ENCODE results near the gene GOLGA6L24.
"Not testable (repeated sequence)": the region's sequence is repeated elsewhere in the genome, so short reads cannot be mapped to it uniquely, and the experiment has no call there.

GOLGA6L24 gene

GRCh38 chr15:28319725-28320124 lies 38.2 kb downstream of the GOLGA6L24 start:
- H2BK120ac ChIP-seq (ENCODE audit: low read depth, low read length); H2AFZ ChIP-seq (ENCODE audit: low read length); H3K14ac ChIP-seq (ENCODE audit: low read length); H3K18ac ChIP-seq (ENCODE audit: low read length); H3K9me3 ChIP-seq (replicated peaks in 1 of 2; ENCODE audit: control insufficient read depth in 2 of 2, insufficient read depth in 1 of 2, low read depth in 1 of 2, low read length in 2 of 2); H3K27me3 ChIP-seq (ENCODE audit: control insufficient read depth in 3 of 3, insufficient read depth in 3 of 3, low read depth in 1 of 3, low read length in 3 of 3); H3K4me3 ChIP-seq (ENCODE audit: low read length in 2 of 2); H4K91ac ChIP-seq (ENCODE audit: low read depth, low read length, poor library complexity); H2BK5ac ChIP-seq (ENCODE audit: low read length); H2BK12ac ChIP-seq (ENCODE audit: low read length); H3K27ac ChIP-seq (replicated peaks; ENCODE audit: low read length); H2AK5ac ChIP-seq (ENCODE audit: low read depth, low read length); H2BK15ac ChIP-seq (ENCODE audit: low read length); DNase-seq (ENCODE audit: low spot score); H3K79me1 ChIP-seq (ENCODE audit: low read depth, low read length); H3K9ac ChIP-seq (ENCODE audit: low read depth, low read length, poor library complexity); H3K4me1 ChIP-seq (ENCODE audit: control insufficient read depth in 2 of 2, insufficient read depth in 1 of 2, low read depth in 1 of 2, low read length in 2 of 2); H3K4ac ChIP-seq (ENCODE audit: low read length); H4K8ac ChIP-seq (ENCODE audit: low read depth, low read length); H3K4me2 ChIP-seq (ENCODE audit: insufficient read depth, low read length, poor library complexity, severe bottlenecking); H3K23ac ChIP-seq (ENCODE audit: low read depth, low read length, poor library complexity): not testable (repeated sequence)
- H3K36me3 ChIP-seq (replicated peaks in 1 of 2; ENCODE audit: control insufficient read depth in 2 of 2, insufficient read depth in 2 of 2, low read length in 2 of 2) = peaks cover 0 to 30% of the 10 kb centered on the region in 2 donors
- WGBS, 2 donors (ENCODE audit: extremely low coverage in 2 of 2, insufficient read length in 2 of 2, insufficient replicate concordance in 1 of 2) = 100% methylated on average over 1 of the region's 1 CpG; no CpG with 5 or more reads in 1 of the 2 donors

DNA sequence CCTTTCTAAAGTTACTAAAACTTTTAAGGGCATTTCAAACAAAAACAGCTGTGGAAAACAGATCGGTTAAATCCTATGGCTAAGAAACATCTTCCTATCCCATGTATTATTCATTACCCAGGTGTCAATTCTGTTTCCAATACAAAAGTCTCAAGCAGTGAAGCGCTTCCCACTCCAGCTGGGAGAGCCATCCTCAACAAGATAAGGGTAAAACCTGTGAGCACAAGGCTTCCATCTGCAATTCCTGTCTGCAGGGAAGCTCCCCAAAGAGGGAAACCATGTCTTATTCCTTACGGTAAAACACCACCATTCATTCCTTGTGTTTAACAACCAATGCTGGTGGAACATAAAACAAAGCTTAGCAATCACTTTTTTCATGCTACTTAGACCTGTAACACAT lies 39.1 kb downstream of the GOLGA6L24 start:
- no CpG with 5 or more reads among the region's 3 CpGs for WGBS, 2 donors (ENCODE audit: extremely low coverage in 2 of 2, insufficient read length in 2 of 2, insufficient replicate concordance in 1 of 2)
- not testable (repeated sequence) for H2BK15ac ChIP-seq (ENCODE audit: low read length); H2BK12ac ChIP-seq (ENCODE audit: low read length); H3K9ac ChIP-seq (ENCODE audit: low read depth, low read length, poor library complexity); H4K8ac ChIP-seq (ENCODE audit: low read depth, low read length); H3K27me3 ChIP-seq (ENCODE audit: control insufficient read depth in 3 of 3, insufficient read depth in 3 of 3, low read depth in 1 of 3, low read length in 3 of 3); H3K9me3 ChIP-seq (replicated peaks in 1 of 2; ENCODE audit: control insufficient read depth in 2 of 2, insufficient read depth in 1 of 2, low read depth in 1 of 2, low read length in 2 of 2); H3K79me1 ChIP-seq (ENCODE audit: low read depth, low read length); DNase-seq (ENCODE audit: low spot score); H3K27ac ChIP-seq (replicated peaks; ENCODE audit: low read length); H2AK5ac ChIP-seq (ENCODE audit: low read depth, low read length); H2BK5ac ChIP-seq (ENCODE audit: low read length); H3K4me3 ChIP-seq (ENCODE audit: low read length in 2 of 2); H2BK120ac ChIP-seq (ENCODE audit: low read depth, low read length); H3K14ac ChIP-seq (ENCODE audit: low read length); H4K91ac ChIP-seq (ENCODE audit: low read depth, low read length, poor library complexity); H2AFZ ChIP-seq (ENCODE audit: low read length); H3K18ac ChIP-seq (ENCODE audit: low read length); H3K4me1 ChIP-seq (ENCODE audit: control insufficient read depth in 2 of 2, insufficient read depth in 1 of 2, low read depth in 1 of 2, low read length in 2 of 2); H3K4me2 ChIP-seq (ENCODE audit: insufficient read depth, low read length, poor library complexity, severe bottlenecking); H3K23ac ChIP-seq (ENCODE audit: low read depth, low read length, poor library complexity); H3K4ac ChIP-seq (ENCODE audit: low read length)
- peaks cover under 1 to 37% of the 10 kb centered on the region in 2 donors for H3K36me3 ChIP-seq (replicated peaks in 1 of 2; ENCODE audit: control insufficient read depth in 2 of 2, insufficient read depth in 2 of 2, low read length in 2 of 2)

DNA sequence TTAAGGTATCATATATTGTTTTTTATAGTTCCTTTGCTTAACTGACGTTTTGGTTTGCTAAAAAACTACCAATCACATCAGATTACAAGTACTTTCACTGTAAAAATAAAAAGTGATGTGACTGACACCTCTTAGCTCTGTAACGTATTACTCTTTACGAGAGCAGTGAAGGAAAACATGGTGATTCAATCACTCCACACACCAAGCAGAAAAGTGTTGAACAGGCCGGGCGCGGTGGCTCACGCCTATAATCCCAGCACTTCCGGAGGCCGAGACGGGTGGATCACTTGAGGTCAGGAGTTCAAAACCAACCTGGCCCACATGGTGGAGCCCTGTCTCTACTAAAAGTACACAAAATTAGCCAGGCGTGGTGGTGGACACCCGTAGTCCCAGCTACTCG lies 39.8 kb downstream of the GOLGA6L24 start:
- not testable (repeated sequence) for H2BK15ac ChIP-seq (ENCODE audit: low read length); H2BK120ac ChIP-seq (ENCODE audit: low read depth, low read length); H3K27ac ChIP-seq (replicated peaks; ENCODE audit: low read length); H2BK12ac ChIP-seq (ENCODE audit: low read length); H3K14ac ChIP-seq (ENCODE audit: low read length); H3K4me2 ChIP-seq (ENCODE audit: insufficient read depth, low read length, poor library complexity, severe bottlenecking); H3K23ac ChIP-seq (ENCODE audit: low read depth, low read length, poor library complexity); H3K9ac ChIP-seq (ENCODE audit: low read depth, low read length, poor library complexity); H2AK5ac ChIP-seq (ENCODE audit: low read depth, low read length); H3K79me1 ChIP-seq (ENCODE audit: low read depth, low read length); DNase-seq (ENCODE audit: low spot score); H4K91ac ChIP-seq (ENCODE audit: low read depth, low read length, poor library complexity); H3K18ac ChIP-seq (ENCODE audit: low read length); H3K4me1 ChIP-seq (ENCODE audit: control insufficient read depth in 2 of 2, insufficient read depth in 1 of 2, low read depth in 1 of 2, low read length in 2 of 2); H3K9me3 ChIP-seq (replicated peaks in 1 of 2; ENCODE audit: control insufficient read depth in 2 of 2, insufficient read depth in 1 of 2, low read depth in 1 of 2, low read length in 2 of 2); H3K4ac ChIP-seq (ENCODE audit: low read length); H3K4me3 ChIP-seq (ENCODE audit: low read length in 2 of 2); H2AFZ ChIP-seq (ENCODE audit: low read length); H3K27me3 ChIP-seq (ENCODE audit: control insufficient read depth in 3 of 3, insufficient read depth in 3 of 3, low read depth in 1 of 3, low read length in 3 of 3); H2BK5ac ChIP-seq (ENCODE audit: low read length); H4K8ac ChIP-seq (ENCODE audit: low read depth, low read length)
- no CpG with 5 or more reads among the region's 13 CpGs for WGBS, 2 donors (ENCODE audit: extremely low coverage in 2 of 2, insufficient read length in 2 of 2, insufficient replicate concordance in 1 of 2)
- peaks cover 3 to 40% of the 10 kb centered on the region in 2 donors for H3K36me3 ChIP-seq (replicated peaks in 1 of 2; ENCODE audit: control insufficient read depth in 2 of 2, insufficient read depth in 2 of 2, low read length in 2 of 2)

DNA sequence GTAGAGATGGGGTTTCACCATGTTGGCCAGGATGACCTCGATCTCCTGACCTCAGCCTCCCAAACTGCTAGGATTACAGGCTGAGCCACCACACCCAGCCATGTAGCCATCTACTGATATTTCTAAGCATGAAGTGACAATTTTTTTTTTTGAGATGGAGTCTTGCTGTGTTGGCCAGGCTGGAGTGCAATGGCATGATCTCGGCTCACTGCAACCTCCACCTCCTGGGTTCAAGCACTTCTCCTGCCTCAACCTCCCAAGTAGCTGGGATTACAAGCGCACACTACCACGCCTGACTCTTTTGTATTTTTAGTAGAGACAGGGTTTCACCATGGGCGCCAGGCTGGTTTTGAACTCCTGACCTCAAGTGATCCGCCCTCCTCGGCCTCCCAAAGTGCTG lies 40.9 kb downstream of the GOLGA6L24 start:
- H3K9me3 ChIP-seq (replicated peaks in 1 of 2; ENCODE audit: control insufficient read depth in 2 of 2, insufficient read depth in 1 of 2, low read depth in 1 of 2, low read length in 2 of 2); H3K4me3 ChIP-seq (ENCODE audit: low read length in 2 of 2); H3K9ac ChIP-seq (ENCODE audit: low read depth, low read length, poor library complexity); H2AFZ ChIP-seq (ENCODE audit: low read length); H3K4me1 ChIP-seq (ENCODE audit: control insufficient read depth in 2 of 2, insufficient read depth in 1 of 2, low read depth in 1 of 2, low read length in 2 of 2); H2BK12ac ChIP-seq (ENCODE audit: low read length); H3K18ac ChIP-seq (ENCODE audit: low read length); H4K91ac ChIP-seq (ENCODE audit: low read depth, low read length, poor library complexity); H3K27me3 ChIP-seq (ENCODE audit: control insufficient read depth in 3 of 3, insufficient read depth in 3 of 3, low read depth in 1 of 3, low read length in 3 of 3); H3K79me1 ChIP-seq (ENCODE audit: low read depth, low read length); H3K4me2 ChIP-seq (ENCODE audit: insufficient read depth, low read length, poor library complexity, severe bottlenecking); H2BK15ac ChIP-seq (ENCODE audit: low read length); H2BK5ac ChIP-seq (ENCODE audit: low read length); DNase-seq (ENCODE audit: low spot score); H3K4ac ChIP-seq (ENCODE audit: low read length); H3K23ac ChIP-seq (ENCODE audit: low read depth, low read length, poor library complexity); H4K8ac ChIP-seq (ENCODE audit: low read depth, low read length); H2AK5ac ChIP-seq (ENCODE audit: low read depth, low read length); H2BK120ac ChIP-seq (ENCODE audit: low read depth, low read length); H3K14ac ChIP-seq (ENCODE audit: low read length); H3K27ac ChIP-seq (replicated peaks; ENCODE audit: low read length): not testable (repeated sequence)
- H3K36me3 ChIP-seq (replicated peaks in 1 of 2; ENCODE audit: control insufficient read depth in 2 of 2, insufficient read depth in 2 of 2, low read length in 2 of 2) = peaks cover 3 to 43% of the 10 kb centered on the region in 2 donors
- WGBS, 2 donors (ENCODE audit: extremely low coverage in 2 of 2, insufficient read length in 2 of 2, insufficient replicate concordance in 1 of 2) = no CpG with 5 or more reads among the region's 7 CpGs

Measured in neuronal stem cell (in vitro differentiated cells).